Neuronal stem cell (in vitro differentiated cells): ENCODE measurements around the gene PCDH10.

Experiments used
- DNase-seq: peaks from one replicate; pipeline ENCODE4 v3.0.0-alpha.2; 2013; ENCODE audit warnings: low spot score
- H2AFZ ChIP-seq: one replicate; pipeline ENCODE4 v1.6.1; 2013; ENCODE audit warnings: mild to moderate bottlenecking, low read length, inconsistent platforms
- H2AK5ac ChIP-seq: 2 replicates; pipeline ENCODE4 v1.6.1; 2013; ENCODE audit warnings: low read depth, mild to moderate bottlenecking, inconsistent platforms, low read length, moderate library complexity, mixed read lengths
- H2BK120ac ChIP-seq: 2 replicates; pipeline ENCODE4 v1.6.1; 2013; ENCODE audit warnings: low read depth, mild to moderate bottlenecking, inconsistent platforms, low read length, moderate library complexity, mixed read lengths
- H2BK12ac ChIP-seq: one replicate; pipeline ENCODE4 v1.6.1; 2013; ENCODE audit warnings: low read length, inconsistent platforms
- H2BK15ac ChIP-seq: 2 replicates; pipeline ENCODE4 v1.6.1; 2013; ENCODE audit warnings: mild to moderate bottlenecking, low read length, inconsistent platforms, mixed read lengths
- H2BK5ac ChIP-seq: one replicate; pipeline ENCODE4 v1.6.1; 2013; ENCODE audit warnings: inconsistent platforms, mild to moderate bottlenecking, low read length, moderate library complexity
- H3K14ac ChIP-seq: one replicate; pipeline ENCODE4 v1.6.1; 2013; ENCODE audit warnings: low read length, inconsistent platforms
- H3K18ac ChIP-seq: 2 replicates; pipeline ENCODE4 v1.6.1; 2013; ENCODE audit warnings: low read length, inconsistent platforms
- H3K23ac ChIP-seq: 2 replicates; pipeline ENCODE4 v1.6.1; 2013; ENCODE audit warnings: low read depth, mild to moderate bottlenecking, mixed read lengths, low read length, inconsistent platforms; ENCODE audit not compliant: poor library complexity
- H3K27ac ChIP-seq: replicated peaks from 3 replicates; pipeline ENCODE4 v1.5.1; 2013; ENCODE audit warnings: low read length, inconsistent platforms
- H3K27me3 ChIP-seq, 3 experiments: 2 replicates each; pipeline ENCODE4 v1.6.1; 2013; ENCODE audit warnings: low read length in 3 of 3, mild to moderate bottlenecking in 2 of 3, inconsistent platforms in 1 of 3, low read depth in 1 of 3, mixed read lengths in 1 of 3, moderate library complexity in 1 of 3; ENCODE audit not compliant: control insufficient read depth in 3 of 3, insufficient read depth in 3 of 3
- H3K36me3 ChIP-seq, 2 donors: replicated peaks in 1 of 2; 2 replicates each; pipeline ENCODE4 v1.6.1; 2013; ENCODE audit warnings: low read length in 2 of 2; ENCODE audit not compliant: control insufficient read depth in 2 of 2, insufficient read depth in 2 of 2
- H3K4ac ChIP-seq: 2 replicates; pipeline ENCODE4 v1.6.1; 2013; ENCODE audit warnings: inconsistent platforms, mild to moderate bottlenecking, low read length, moderate library complexity
- H3K4me1 ChIP-seq, 2 donors: 1 replicate in 1 of 2; 2 replicates in 1 of 2; pipeline ENCODE4 v1.6.1; 2013; ENCODE audit warnings: low read length in 2 of 2, low read depth in 1 of 2; ENCODE audit not compliant: control insufficient read depth in 2 of 2, insufficient read depth in 1 of 2
- H3K4me2 ChIP-seq: one replicate; pipeline ENCODE4 v1.6.1; 2013; ENCODE audit warnings: mild to moderate bottlenecking, low read length, inconsistent platforms; ENCODE audit not compliant: insufficient read depth, poor library complexity, severe bottlenecking
- H3K4me3 ChIP-seq, 2 donors: 2 replicates each; pipeline ENCODE4 v1.5.1; 2013; ENCODE audit warnings: low read length in 2 of 2, mild to moderate bottlenecking in 2 of 2, inconsistent platforms in 1 of 2, moderate library complexity in 1 of 2
- H3K79me1 ChIP-seq: one replicate; pipeline ENCODE4 v1.6.1; 2013; ENCODE audit warnings: low read depth, mild to moderate bottlenecking, inconsistent platforms, low read length, moderate library complexity
- H3K9ac ChIP-seq: one replicate; pipeline ENCODE4 v1.6.1; 2013; ENCODE audit warnings: mild to moderate bottlenecking, low read depth, low read length, inconsistent platforms; ENCODE audit not compliant: poor library complexity
- H3K9me3 ChIP-seq, 2 donors: replicated peaks in 1 of 2; 2 replicates each; pipeline versions ENCODE3 to v1.6.1; 2013; ENCODE audit warnings: low read length in 2 of 2, mild to moderate bottlenecking in 2 of 2, inconsistent platforms in 1 of 2, low read depth in 1 of 2, mixed read lengths in 1 of 2, moderate library complexity in 1 of 2; ENCODE audit not compliant: control insufficient read depth in 2 of 2, insufficient read depth in 1 of 2
- H4K8ac ChIP-seq: one replicate; pipeline ENCODE4 v1.6.1; 2013; ENCODE audit warnings: low read depth, mild to moderate bottlenecking, inconsistent platforms, low read length, moderate library complexity
- H4K91ac ChIP-seq: one replicate; pipeline ENCODE4 v1.6.1; 2013; ENCODE audit warnings: low read length, low read depth, mild to moderate bottlenecking, inconsistent platforms; ENCODE audit not compliant: poor library complexity
- WGBS, 2 donors: extraction: QIAGEN DNeasy Blood & Tissue Kit; methylation state at CpG; one replicate each; pipeline ENCODE4 v1.1.7; 2013; ENCODE audit warnings: missing lambda C conversion rate in 2 of 2, mixed read lengths in 1 of 2; ENCODE audit not compliant: insufficient read length in 2 of 2, insufficient replicate concordance in 1 of 2; ENCODE audit errors: extremely low coverage in 2 of 2; 5-methylcytosine and 5-hydroxymethylcytosine counted together

PCDH10 gene

DNA sequence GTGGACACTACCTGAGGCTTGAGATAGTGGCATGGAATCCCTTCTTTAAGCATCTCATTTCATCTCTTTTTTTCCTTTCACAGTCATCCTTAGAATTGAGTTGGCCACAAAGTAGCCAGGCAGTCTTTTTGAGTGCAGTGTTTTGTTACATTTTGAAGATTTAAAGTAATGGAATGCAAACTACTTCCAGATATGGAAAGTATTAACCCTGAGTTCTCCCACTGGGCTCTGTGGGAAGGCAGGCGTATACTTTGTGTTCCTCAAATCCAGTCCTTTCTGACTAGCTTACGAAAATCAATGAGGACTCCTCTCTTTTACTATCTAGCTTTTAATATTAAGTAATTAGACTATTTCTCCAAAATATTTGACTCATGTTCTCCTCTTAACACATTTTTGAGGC lies 29.9 kb downstream of the PCDH10 start:
- Histone ChIP-seq H2BK12ac (no peak overlapping the region), H2BK15ac (no peak overlapping the region), H3K9ac (no peak overlapping the region), H4K91ac (no peak overlapping the region), H3K4ac (no peak overlapping the region), H2BK5ac (no peak overlapping the region), H3K4me3 (no peak overlapping the region), H3K27me3 (no peaks in the 10 kb centered on the region), H2AK5ac (no peak overlapping the region), H2BK120ac (no peak overlapping the region), H3K18ac (no peak overlapping the region), H3K36me3 (no peaks in the 10 kb centered on the region), H2AFZ (peak overlapping the region; percentile 41), H3K14ac (no peak overlapping the region), H3K27ac (no peak overlapping the region), H3K23ac (no peak overlapping the region), H3K4me2 (no peak overlapping the region), H3K4me1 (no peaks in the 10 kb centered on the region), H3K79me1 (no peaks in the 10 kb centered on the region), H4K8ac (no peak overlapping the region), H3K9me3 (no peaks in the 10 kb centered on the region)
- no peak for DNase-seq
- WGBS, 2 donors = no CpG with 5 or more reads among the region's 2 CpGs

DNA sequence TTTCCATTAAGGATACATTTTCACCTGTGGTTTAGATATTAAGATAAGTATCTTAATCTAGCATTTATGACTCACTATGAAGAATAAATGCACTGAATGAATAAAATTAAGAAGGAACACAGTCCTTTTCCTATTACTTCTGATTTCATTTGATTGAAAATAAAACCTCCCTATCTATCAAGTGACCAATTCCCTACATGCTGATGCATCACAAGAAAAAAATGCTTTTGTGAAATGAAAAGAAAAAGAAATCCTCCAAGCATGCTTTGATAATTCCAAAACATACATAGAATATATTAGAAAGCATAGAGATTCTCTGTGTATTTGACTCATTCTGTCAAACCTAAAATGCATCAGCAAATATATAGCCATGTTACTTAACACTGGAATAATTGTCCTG lies 37.1 kb downstream of the PCDH10 start:
- no peak overlapping the region for H2BK12ac ChIP-seq
- no peak overlapping the region for H2BK120ac ChIP-seq
- H3K27me3 ChIP-seq = no peaks in the 10 kb centered on the region
- DNase-seq = no peak
- no peak overlapping the region for H3K27ac ChIP-seq
- no peaks in the 10 kb centered on the region for H3K79me1 ChIP-seq
- H4K91ac ChIP-seq = no peak overlapping the region
- H2BK15ac ChIP-seq = no peak overlapping the region
- no peaks in the 10 kb centered on the region for H3K36me3 ChIP-seq
- H3K9me3 ChIP-seq = no peaks in the 10 kb centered on the region
- H3K9ac ChIP-seq = no peak overlapping the region
- no peak overlapping the region for H2AK5ac ChIP-seq
- H3K4me1 ChIP-seq = no peaks in the 10 kb centered on the region
- no peak overlapping the region for H3K14ac ChIP-seq
- no peak overlapping the region for H3K23ac ChIP-seq
- H3K4ac ChIP-seq = no peak overlapping the region
- H2BK5ac ChIP-seq = no peak overlapping the region
- H4K8ac ChIP-seq = no peak overlapping the region
- H3K18ac ChIP-seq = no peak overlapping the region
- H2AFZ ChIP-seq = no peak overlapping the region
- no peak overlapping the region for H3K4me2 ChIP-seq
- H3K4me3 ChIP-seq = no peak overlapping the region

DNA sequence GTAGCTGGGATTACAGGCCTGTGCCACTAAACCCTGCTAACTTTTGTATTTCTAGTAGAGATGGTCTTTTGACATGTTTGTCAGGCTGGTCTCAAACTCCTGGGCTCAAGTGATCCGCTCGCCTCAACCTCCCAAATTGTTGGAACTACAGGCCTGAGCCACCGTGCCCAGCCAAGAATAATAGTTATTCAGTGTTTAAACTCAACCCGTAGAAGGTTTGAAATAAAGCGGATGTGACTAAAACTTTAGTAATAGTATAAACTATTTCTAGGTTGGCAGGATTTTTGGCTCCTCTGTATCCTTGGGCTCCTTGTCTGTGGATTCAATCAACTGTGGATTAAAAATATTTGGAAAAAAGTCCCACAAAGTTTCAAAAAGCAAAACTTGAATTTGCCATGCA lies 37.8 kb downstream of the PCDH10 start:
- H3K4me1 ChIP-seq = no peaks in the 10 kb centered on the region
- no peak overlapping the region for H3K9ac ChIP-seq
- no peak overlapping the region for H2BK15ac ChIP-seq
- no peaks in the 10 kb centered on the region for H3K36me3 ChIP-seq
- H3K4me3 ChIP-seq = no peak overlapping the region
- no peak overlapping the region for H3K23ac ChIP-seq
- no peak overlapping the region for H4K8ac ChIP-seq
- no peak for DNase-seq
- no peak overlapping the region for H2BK12ac ChIP-seq
- H2BK120ac ChIP-seq = no peak overlapping the region
- H3K9me3 ChIP-seq = no peaks in the 10 kb centered on the region
- H3K79me1 ChIP-seq = no peaks in the 10 kb centered on the region
- H2AFZ ChIP-seq = no peak overlapping the region
- H3K4me2 ChIP-seq = no peak overlapping the region
- no CpG with 5 or more reads among the region's 5 CpGs for WGBS, 2 donors
- no peak overlapping the region for H3K14ac ChIP-seq
- no peaks in the 10 kb centered on the region for H3K27me3 ChIP-seq
- no peak overlapping the region for H4K91ac ChIP-seq
- H2AK5ac ChIP-seq = no peak overlapping the region
- no peak overlapping the region for H3K18ac ChIP-seq
- no peak overlapping the region for H3K4ac ChIP-seq
- H2BK5ac ChIP-seq = no peak overlapping the region
- H3K27ac ChIP-seq = no peak overlapping the region

DNA sequence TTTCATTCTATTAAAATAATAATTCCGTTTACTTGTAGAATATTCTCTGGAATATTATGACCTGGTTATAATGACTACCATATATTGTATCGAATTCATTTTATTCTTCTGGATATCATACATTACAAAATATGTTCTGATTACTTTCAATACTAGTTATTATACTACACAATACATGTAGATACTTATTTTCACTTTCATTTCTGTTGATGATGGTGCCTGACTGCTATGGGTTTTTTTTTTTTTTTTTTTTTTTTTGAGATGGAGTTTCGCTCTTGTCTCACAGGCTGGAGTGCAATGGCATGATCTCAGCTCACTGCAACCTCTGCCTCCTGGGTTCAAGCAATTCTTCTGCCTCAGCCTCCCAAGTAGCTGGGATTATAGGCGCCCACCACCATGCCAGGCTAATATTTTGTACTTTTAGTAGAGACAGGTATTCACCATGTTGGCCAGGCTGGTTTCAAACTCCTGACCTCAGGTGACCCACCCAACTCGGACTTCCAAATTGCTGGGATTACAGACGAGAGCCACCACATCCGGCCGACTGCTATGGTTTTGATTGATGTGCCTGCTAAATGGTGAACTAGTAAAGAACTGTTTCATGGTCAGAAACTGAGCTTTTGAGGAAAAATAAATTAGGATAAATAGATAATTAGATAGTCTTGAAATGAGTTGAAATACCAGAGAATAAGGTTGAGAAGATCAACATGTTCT lies 39.5 kb downstream of the PCDH10 start:
- Histone ChIP-seq H4K91ac (no peak overlapping the region), H2BK12ac (no peak overlapping the region)
- no CpG with 5 or more reads among the region's 8 CpGs for WGBS, 2 donors

More for the DNA sequence above, 39.5 kb downstream of the PCDH10 start:
- no peaks in the 10 kb centered on the region for H3K79me1 ChIP-seq
- no peak overlapping the region for H2AK5ac ChIP-seq
- H3K36me3 ChIP-seq = no peaks in the 10 kb centered on the region
- no peak overlapping the region for H3K9ac ChIP-seq
- no peaks in the 10 kb centered on the region for H3K4me1 ChIP-seq
- H3K27ac ChIP-seq = no peak overlapping the region
- no peak overlapping the region for H2BK5ac ChIP-seq
- H2BK15ac ChIP-seq = no peak overlapping the region
- no peak overlapping the region for H3K14ac ChIP-seq
- no peak overlapping the region for H2AFZ ChIP-seq
- DNase-seq = no peak
- H4K8ac ChIP-seq = no peak overlapping the region
- H3K27me3 ChIP-seq = no peaks in the 10 kb centered on the region
- no peak overlapping the region for H2BK120ac ChIP-seq
- H3K4me3 ChIP-seq = no peak overlapping the region
- H3K9me3 ChIP-seq = no peaks in the 10 kb centered on the region
- H3K18ac ChIP-seq = no peak overlapping the region
- H3K23ac ChIP-seq = no peak overlapping the region
- H3K4me2 ChIP-seq = no peak overlapping the region
- H3K4ac ChIP-seq = no peak overlapping the region
